ENCODE measurements around the gene KIRREL3. TPM values are rescaled to one million over a fixed set of nuclear protein-coding genes. Genes with fewer than 3 reads are reported as not detected.

KIRREL3 gene
- total RNA-seq, 1 experiment from 2014 or later = 2.2 TPM

DNA sequence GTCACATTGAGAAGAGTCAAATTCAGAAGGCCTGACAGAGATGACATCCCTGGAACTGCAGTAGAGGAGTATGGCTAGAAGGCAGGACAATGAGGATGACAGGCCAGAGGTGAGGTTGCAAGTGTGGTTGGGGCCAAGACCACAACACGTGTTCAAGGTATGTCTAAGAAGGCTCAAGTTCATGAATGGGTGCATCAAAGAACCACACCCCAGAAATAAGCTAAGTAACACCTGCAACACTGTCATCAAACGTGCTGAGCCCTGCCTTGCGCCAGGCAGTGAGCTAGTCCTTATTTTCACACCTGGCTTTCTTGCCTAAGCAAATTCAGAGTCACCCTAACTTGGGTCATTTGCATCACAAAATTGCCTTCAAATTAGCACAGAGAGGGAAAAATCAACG, 313.6 kb downstream of the KIRREL3 start:
- intact Hi-C loops (cut with micrococcal nuclease; ENCODE audit: unreplicated experiment) = no loop called here
- POLR2A ChIA-PET (ENCODE audit: unreplicated experiment) = no interaction called here
- Histone ChIP-seq H3K4me1 (replicated peaks; ENCODE audit: insufficient read depth) (no peaks in the 10 kb centered on the region), H3K36me3 (ENCODE audit: low read depth) (no peaks in the 10 kb centered on the region), H3K9me3 (ENCODE audit: insufficient read depth, low read depth) (no peaks in the 10 kb centered on the region), H3K4me3 (no peak overlapping the region), H3K9me2 (ENCODE audit: insufficient read depth) (no peaks in the 10 kb centered on the region), H3F3A (ENCODE audit: insufficient read depth, low read depth) (no peaks in the 10 kb centered on the region), H3K27ac (no peak overlapping the region), H3K79me2 (ENCODE audit: low read depth) (no peaks in the 10 kb centered on the region), H3K27me3 (ENCODE audit: insufficient read depth, low read depth) (peaks cover 82% of the 10 kb centered on the region), H2AFZ (no peak overlapping the region), H3K4me2 (no peak overlapping the region), H4K20me1 (ENCODE audit: insufficient read depth) (no peaks in the 10 kb centered on the region)
- no peak for DNase-seq
- no TSS peak for BruUV-seq (replicated peaks)
- CTCF ChIA-PET = no interaction called here
- TF ChIP-seq EZH2 (IDR thresholded peaks at IDR 0.05; ENCODE audit: low read depth) = no peak
- TF ChIP-seq, protein P1, sequence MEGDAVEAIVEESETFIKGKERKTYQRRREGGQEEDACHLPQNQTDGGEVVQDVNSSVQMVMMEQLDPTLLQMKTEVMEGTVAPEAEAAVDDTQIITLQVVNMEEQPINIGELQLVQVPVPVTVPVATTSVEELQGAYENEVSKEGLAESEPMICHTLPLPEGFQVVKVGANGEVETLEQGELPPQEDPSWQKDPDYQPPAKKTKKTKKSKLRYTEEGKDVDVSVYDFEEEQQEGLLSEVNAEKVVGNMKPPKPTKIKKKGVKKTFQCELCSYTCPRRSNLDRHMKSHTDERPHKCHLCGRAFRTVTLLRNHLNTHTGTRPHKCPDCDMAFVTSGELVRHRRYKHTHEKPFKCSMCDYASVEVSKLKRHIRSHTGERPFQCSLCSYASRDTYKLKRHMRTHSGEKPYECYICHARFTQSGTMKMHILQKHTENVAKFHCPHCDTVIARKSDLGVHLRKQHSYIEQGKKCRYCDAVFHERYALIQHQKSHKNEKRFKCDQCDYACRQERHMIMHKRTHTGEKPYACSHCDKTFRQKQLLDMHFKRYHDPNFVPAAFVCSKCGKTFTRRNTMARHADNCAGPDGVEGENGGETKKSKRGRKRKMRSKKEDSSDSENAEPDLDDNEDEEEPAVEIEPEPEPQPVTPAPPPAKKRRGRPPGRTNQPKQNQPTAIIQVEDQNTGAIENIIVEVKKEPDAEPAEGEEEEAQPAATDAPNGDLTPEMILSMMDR (conservative IDR thresholded peaks at IDR 0.05) = no peak

DNA sequence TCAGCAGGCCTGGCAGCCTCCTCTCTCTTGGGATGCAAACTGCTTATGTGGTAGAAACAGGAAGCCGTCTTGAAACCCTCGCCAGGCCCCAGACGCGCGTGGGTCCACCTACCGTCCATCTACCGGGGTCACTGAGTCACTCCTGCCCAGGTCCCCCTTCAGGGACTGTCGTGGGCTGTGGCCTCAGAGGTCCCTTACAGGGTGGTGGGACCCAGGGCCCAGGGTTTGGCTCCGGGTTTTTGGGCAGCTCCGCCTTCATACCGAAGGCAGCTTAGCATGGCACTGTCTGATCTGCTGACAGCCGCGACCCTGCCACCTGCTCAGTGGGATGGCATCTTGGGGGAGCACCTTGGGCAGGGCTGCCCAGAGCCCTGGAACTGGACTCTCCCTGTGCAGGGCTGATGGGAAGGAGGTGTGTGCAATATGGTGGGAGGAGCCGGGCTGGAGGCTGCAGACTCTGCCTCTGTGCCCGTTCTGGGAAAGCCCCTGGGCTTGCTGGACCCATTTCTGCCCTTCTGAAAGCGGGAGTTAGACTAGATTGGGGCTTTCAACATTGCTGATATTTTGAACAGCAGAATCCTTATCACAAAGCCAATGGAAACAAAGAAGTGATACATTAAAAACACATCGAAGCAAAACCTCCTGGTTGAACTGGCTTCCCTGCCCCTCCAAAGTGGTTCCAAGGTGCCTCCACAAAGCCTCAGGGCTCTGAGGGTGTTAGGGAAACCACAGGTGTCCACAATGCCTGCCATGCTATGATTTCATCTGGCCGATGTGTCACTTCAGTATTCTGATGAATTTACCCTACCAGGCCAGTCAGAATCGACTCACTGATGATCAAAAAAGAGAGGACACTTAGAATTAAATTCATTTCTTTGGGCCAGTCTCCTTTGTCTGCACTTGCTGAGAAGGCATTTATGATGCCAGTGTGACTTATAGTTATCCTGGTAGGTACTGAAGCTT, 316.5 kb downstream of the KIRREL3 start:
- DNase-seq = no peak
- no peaks in the 10 kb centered on the region for H3K9me3 ChIP-seq (ENCODE audit: insufficient read depth, low read depth)
- intact Hi-C loops (cut with micrococcal nuclease; ENCODE audit: unreplicated experiment) = no loop called here
- no peak overlapping the region for H3K4me3 ChIP-seq
- ChIA-PET POLR2A (ENCODE audit: unreplicated experiment) (no interaction called here), CTCF (no interaction called here)
- TF ChIP-seq EZH2 (IDR thresholded peaks at IDR 0.05; ENCODE audit: low read depth) = no peak
- TF ChIP-seq, protein P1 (conservative IDR thresholded peaks at IDR 0.05) = no peak
- H3K4me1 ChIP-seq (replicated peaks; ENCODE audit: insufficient read depth) = no peaks in the 10 kb centered on the region
- H3K9me2 ChIP-seq (ENCODE audit: insufficient read depth) = no peaks in the 10 kb centered on the region
- H3K27ac ChIP-seq = no peak overlapping the region
- H3K27me3 ChIP-seq (ENCODE audit: insufficient read depth, low read depth) = peaks cover 78% of the 10 kb centered on the region
- no peak overlapping the region for H3K4me2 ChIP-seq
- no peaks in the 10 kb centered on the region for H4K20me1 ChIP-seq (ENCODE audit: insufficient read depth)
- H3F3A ChIP-seq (ENCODE audit: insufficient read depth, low read depth) = no peaks in the 10 kb centered on the region
- BruUV-seq (replicated peaks) = no TSS peak
- H3K79me2 ChIP-seq (ENCODE audit: low read depth) = no peaks in the 10 kb centered on the region
- H3K36me3 ChIP-seq (ENCODE audit: low read depth) = no peaks in the 10 kb centered on the region
- no peak overlapping the region for H2AFZ ChIP-seq

DNA sequence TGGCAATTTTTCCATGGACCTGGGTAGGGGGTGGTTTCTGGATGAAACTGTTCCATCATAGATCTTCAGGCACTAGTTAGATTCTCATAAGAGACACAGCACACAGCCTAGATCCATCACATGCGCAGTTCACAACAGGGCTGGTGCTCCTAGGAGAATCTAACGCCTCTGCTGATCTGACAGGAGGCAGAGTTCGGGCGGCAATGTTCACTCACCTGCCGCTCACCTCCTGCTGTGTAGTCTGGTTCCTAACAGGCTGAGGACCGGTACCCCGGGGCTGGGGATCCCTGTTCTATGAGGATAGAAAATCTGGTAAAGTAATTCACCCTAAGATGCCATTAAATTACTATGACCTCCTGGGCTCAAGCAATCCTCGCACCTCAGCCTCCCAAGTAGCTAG, 318.0 kb downstream of the KIRREL3 start:
- intact Hi-C loops (cut with micrococcal nuclease; ENCODE audit: unreplicated experiment) = no loop called here
- H3K4me2 ChIP-seq = no peak overlapping the region
- BruUV-seq (replicated peaks) = no TSS peak

More for the DNA sequence above, 318.0 kb downstream of the KIRREL3 start:
- H3K36me3 ChIP-seq (ENCODE audit: low read depth) = no peaks in the 10 kb centered on the region
- H2AFZ ChIP-seq = no peak overlapping the region
- ChIA-PET POLR2A (ENCODE audit: unreplicated experiment) (no interaction called here), CTCF (no interaction called here)
- H3K4me3 ChIP-seq = no peak overlapping the region
- DNase-seq = no peak
- H3K27ac ChIP-seq = no peak overlapping the region
- no peaks in the 10 kb centered on the region for H3F3A ChIP-seq (ENCODE audit: insufficient read depth, low read depth)
- H3K9me2 ChIP-seq (ENCODE audit: insufficient read depth) = no peaks in the 10 kb centered on the region
- H3K9me3 ChIP-seq (ENCODE audit: insufficient read depth, low read depth) = no peaks in the 10 kb centered on the region
- H3K79me2 ChIP-seq (ENCODE audit: low read depth) = no peaks in the 10 kb centered on the region
- H4K20me1 ChIP-seq (ENCODE audit: insufficient read depth) = no peaks in the 10 kb centered on the region
- peaks cover 79% of the 10 kb centered on the region for H3K27me3 ChIP-seq (ENCODE audit: insufficient read depth, low read depth)
- no peaks in the 10 kb centered on the region for H3K4me1 ChIP-seq (replicated peaks; ENCODE audit: insufficient read depth)
- TF ChIP-seq, protein P1 (conservative IDR thresholded peaks at IDR 0.05) = no peak
- TF ChIP-seq EZH2 (IDR thresholded peaks at IDR 0.05; ENCODE audit: low read depth) = no peak
